Measurements from ENCODE around the gene ZNF689.
"Not testable (repeated sequence)": the region's sequence is repeated elsewhere in the genome, so short reads cannot be mapped to it uniquely, and the experiment has no call there.

ZNF689 gene

DNA sequence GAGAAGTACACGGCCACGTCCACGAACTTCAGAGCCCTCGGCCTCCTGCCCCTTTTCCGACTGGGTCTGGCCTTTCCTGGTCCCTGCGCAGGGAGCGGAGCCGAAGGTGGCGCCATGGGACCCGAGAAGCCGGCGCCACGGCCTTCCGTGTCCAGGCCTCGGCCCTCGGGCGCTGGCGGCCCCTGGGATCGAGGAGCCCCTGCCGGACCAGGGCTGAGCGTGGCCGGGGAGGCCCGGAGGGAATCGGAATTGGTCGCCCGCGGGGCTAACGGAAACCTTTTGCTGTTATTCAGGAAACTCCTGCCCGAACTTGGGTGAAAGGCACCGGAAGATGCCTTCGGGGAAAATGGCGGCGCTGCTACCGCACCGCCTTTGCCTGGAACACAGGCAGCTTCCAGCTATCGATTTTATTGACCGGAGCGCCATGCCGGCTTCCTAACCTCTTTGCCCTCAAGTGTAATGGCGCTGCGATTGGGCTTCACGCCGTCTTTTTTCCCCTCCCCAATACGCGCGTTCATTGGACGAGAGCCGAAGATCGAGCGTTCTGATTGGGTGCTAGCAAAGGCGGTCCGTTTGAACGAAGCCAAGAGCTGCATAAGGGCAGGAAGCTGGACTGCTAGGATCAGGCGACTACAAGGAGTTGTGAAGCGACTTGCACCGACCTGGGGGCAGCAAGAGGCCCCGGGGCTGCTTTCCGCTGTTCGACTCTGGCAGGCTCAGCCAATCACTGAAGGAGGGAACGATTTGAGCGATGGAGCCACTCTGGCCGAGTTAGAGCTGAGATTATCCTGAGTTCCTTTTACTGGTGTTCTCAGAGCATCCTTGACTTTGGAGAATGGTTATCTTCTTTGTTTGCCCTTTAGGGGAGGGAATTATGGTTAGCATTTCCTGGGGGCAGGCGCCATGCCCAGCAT is at the start of gene ZNF689:
ZNF689 (minus strand) TSS at position 464 of the 914 bp plus-strand sequence; CDS start at position 116, 348 bp downstream.
- peak; percentile 81 to 92 for DNase-seq (ENCODE audit: low read depth in 2 of 2)

DNA sequence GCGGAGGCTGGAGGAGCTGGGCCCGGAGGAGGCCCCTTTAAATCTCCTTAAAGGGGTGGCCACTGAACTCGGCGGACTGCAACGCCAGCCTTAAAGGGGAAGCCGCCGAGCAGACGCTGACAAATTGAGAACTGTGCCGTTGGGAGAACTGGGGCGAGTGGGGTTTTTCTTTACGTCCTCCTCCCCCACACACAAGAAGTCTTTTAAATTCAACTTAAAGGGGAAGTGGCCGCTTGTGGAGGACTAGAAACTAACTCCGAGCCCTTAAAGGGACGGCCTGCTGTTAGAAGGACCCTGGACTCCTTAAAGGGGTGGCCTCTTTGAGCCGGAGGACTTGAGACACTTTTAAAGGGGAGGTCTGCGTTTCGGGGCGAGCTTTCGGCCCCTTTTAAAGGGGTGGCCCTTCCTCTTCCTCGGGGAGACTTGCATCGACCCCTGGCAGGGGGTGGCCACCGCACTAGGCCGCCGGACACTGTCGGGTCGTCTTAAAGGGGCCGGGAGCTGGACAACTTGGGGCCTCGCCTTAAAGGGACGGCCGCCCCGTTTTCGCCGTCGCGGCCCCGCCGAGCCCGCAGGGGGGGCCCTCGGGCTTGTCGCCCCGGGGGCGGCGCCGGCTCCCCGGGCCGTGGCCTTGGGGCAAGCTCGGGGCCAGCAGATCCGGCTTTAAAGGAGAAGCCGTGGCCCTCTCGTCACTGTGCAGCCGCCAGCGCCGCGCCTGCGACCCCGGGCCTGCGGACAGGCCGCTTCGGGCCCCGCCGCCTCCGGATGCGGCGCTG is 48.7 kb upstream of the ZNF689 start:
- DNase-seq (ENCODE audit: low read depth in 2 of 2): peak in 1 of 2 donors; percentile 93

- peak; percentile 99 to 100 for DNase-seq (ENCODE audit: low read depth in 2 of 2)
Measured at GRCh38 chr16:30657866-30658730, 47.9 kb upstream of the ZNF689 start, which contains the start of gene FBRS. FBRS (plus strand) TSS chr16:30658431; CDS start chr16:30659519, 1,088 bp downstream.

- no peak for DNase-seq (ENCODE audit: low read depth in 2 of 2)
Measured at GRCh38 chr16:30656974-30657865, 47.0 kb upstream of the ZNF689 start.

GRCh38 chr16:30656388-30656787 is 46.2 kb upstream of the ZNF689 start:
- DNase-seq (ENCODE audit: low read depth in 2 of 2): no peak

- DNase-seq (ENCODE audit: low read depth in 2 of 2): no peak
Measured at GRCh38 chr16:30655815-30656347, 45.7 kb upstream of the ZNF689 start.

GRCh38 chr16:30654856-30655255 is 44.7 kb upstream of the ZNF689 start:
- no peak for DNase-seq (ENCODE audit: low read depth in 2 of 2)

DNA sequence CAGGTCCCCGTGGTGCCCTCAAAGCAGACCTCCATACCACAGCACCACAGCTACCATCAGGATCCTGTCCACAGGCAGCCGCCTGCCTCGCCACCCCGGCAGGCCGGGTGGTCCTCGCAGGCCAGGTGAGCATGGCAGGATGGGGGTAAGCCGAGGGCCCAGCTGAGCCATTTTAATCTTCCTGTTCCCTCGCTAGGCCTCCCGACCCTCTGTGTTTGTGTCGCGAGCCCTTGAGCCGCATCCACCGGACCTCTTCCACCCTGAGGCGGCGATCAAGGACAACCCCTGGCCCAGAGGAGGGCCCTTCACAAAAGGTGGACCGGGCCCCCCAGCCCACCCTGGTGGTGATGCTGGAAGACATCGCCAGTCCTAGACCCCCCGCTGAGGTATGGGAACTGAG is 42.5 kb upstream of the ZNF689 start:
- DNase-seq (ENCODE audit: low read depth in 2 of 2): no peak

GRCh38 chr16:30652005-30652296 is 41.8 kb upstream of the ZNF689 start:
- no peak for DNase-seq (ENCODE audit: low read depth in 2 of 2)

GRCh38 chr16:30651124-30652004 is 41.2 kb upstream of the ZNF689 start:
- DNase-seq (ENCODE audit: low read depth in 2 of 2): peak; percentile 56 to 75

DNA sequence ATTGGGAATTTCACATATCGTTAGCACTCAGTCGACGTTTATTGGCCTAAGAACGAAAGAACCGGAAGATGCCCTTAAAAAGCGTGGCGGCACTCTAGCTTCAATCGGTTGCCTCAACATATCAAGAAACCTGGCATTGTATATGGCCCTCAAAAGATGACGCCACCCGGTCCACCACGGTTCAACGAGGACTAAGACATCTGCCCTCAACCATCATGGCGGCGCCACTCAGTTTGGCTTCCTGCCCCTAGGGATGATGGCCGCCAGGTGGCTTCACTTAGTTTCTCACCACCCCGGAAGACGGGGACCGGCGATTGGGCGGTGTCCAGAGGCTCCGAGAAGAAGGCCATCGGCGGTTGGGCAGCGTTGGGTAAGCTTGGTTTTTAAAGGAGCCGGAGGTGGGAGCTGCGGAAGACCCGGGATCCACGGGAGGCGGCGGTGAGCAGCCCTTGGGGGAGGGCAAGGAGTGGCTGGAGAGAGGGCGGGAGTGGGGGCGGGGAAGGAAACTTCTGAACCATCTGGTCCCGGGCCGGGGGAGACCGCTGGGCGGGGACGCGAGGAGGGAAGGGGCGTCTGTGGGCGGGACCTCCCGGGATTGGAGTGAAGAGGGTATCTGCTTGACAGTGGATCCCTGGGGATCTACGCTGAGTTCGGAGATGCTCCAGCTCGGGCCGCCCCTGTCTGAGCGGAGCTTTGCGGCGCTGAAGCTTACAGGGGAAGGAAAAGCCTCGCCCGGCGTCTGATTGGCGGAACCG is 40.4 kb upstream of the ZNF689 start, which contains the start of gene PRR14:
PRR14 (plus strand) TSS at position 592 of the 755 bp plus-strand sequence. CDS start 686 bp downstream, outside the sequence.
- DNase-seq (ENCODE audit: low read depth in 2 of 2): peak; percentile 94 to 95

DNA sequence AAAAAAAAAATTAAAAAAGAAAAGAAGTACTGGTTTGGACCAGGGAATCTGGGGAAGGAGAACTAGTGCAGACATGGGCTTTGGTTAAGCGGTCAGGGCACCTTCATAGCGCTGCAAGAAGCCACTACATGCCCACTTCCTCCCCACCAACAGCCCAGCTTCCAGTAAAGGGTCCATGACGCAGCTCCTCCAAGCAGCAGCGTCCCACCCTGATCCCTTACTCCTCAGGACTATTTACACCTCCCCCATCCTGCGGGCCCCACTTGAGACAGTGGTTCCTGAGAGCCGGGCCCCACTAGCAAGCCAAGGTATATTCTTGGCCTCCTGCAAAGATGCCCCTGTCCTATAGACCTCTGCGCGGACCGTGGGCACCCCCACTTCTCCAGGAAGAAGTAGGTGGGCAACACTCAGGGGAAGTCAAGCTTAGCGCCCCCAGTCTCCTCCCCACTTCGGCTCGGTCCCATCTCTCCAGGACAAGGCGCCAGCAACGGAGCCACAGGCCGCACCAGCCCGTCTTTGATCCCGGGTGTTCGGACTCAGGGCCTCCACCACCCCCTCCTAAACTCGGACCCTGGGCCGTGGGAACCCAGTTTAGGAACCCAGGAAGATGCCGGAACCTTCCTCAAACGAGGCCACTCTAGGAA is 39.7 kb upstream of the ZNF689 start:
- DNase-seq (ENCODE audit: low read depth in 2 of 2): peak in 1 of 2 donors; percentile 12

GRCh38 chr16:30647274-30647571 is 37.0 kb upstream of the ZNF689 start:
- no peak for DNase-seq (ENCODE audit: low read depth in 2 of 2)

GRCh38 chr16:30645727-30646126 is 35.5 kb upstream of the ZNF689 start:
- no peak for DNase-seq (ENCODE audit: low read depth in 2 of 2)

DNA sequence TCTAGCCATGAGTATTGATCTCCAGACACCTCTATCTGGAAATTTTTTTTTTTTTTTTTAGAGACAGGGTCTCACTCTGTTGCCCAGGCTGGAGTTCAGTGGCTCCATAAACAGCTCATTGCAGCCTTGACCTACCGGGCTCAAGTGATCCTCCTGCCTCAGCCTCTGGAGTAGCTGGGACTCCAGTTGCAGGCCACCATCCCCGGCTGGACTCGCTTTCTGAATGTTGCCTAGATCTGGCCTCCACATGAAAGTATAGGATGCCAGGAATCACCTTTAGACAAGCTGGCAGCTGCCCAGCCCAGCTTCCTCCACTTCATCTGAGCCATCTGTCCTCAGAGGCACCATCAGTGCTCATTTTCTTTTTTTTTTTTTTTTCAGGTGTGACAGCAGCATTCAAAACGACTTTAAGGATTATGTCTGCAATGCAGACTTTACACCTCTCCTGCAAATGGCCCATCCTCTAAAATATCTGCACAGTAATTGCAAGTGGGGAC is 34.2 kb upstream of the ZNF689 start:
- no peak for DNase-seq (ENCODE audit: low read depth in 2 of 2)

DNA sequence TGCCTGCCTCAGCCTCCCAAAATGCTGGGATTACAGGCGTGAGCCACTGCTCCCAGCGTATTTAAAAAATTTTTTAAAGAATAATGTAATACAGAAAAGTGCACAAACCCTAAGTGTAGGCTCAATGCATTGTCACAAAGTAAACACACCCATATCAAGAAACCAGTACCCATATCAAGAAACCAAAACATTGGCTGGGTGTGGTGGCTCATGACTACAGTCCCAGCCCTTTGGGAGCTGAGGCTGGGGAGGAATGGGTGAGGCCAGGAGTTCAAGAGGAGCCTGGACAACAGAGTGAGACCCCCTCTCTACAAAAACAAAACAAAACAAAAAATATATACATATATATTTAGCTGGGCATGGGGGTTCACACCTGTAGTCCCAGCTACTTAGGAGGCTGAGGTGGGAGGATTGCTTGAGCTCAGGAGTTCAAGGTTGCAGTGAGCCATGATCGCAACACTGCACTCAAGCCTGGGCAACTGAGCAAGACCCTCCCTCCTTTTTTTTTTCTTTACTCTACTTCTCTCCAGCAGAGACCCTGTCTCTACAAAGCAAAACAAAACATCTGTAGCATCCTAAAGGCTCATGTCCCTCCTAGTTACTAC is 31.3 kb upstream of the ZNF689 start:
- DNase-seq (ENCODE audit: low read depth in 2 of 2): no peak

DNA sequence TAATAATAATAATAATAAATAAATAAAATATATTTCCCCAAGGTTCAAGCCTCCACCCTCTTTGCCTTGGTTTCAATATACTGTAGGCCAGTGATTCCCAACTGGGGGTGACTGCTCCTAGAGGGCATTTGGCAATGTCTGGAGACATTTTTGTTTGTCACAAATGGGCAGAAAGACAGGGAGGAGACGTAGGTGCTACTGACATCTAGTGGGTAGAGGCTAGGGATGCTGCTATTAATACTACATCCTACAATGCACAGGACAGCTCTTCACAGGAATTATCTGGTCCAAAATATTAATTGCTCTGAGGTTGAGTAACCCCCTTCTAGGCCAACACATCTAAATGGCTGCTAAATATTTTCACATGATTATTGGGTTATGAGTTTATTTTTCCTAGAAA is 27.8 kb upstream of the ZNF689 start:
- DNase-seq (ENCODE audit: low read depth in 2 of 2): no peak

DNA sequence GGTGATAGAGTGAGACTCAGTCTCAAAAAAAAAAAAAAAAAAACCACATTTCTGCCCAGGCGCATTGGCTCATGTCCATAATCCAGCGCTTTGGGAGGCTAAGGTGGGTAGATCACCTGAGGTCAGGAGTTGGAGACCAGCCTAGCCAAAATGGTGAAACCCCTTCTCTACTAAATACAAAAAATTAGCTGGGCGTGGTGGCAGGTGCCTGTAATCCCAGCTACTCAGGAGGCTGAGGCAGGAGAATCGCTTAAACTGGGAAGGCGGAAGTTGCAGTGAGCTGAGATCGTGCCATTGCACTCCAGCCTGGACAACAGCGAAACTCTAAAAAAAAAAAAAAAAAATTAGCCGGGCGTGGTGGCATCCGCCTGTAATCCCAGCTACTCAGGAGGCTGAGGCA is 26.9 kb upstream of the ZNF689 start:
- DNase-seq (ENCODE audit: low read depth in 2 of 2): not testable (repeated sequence)
